ENCODE measurements around the gene MKNK1.

Gene MKNK1

GRCh38 chr1:46630719-46631118 lies 26.7 kb upstream of the MKNK1 start:
- Histone ChIP-seq H3K4me1 (ENCODE audit: low read depth, poor library complexity, severe bottlenecking) (no peaks in the 10 kb centered on the region), H4K20me1 (ENCODE audit: insufficient read depth) (no peaks in the 10 kb centered on the region), H3K4me3 (IDR thresholded peaks at IDR 0.05; ENCODE audit: insufficient read depth, low read depth, low read length) (no peak overlapping the region), H3K36me3 (ENCODE audit: insufficient read depth) (no peaks in the 10 kb centered on the region), H3K9ac (no peak overlapping the region), H3K27ac (no peak overlapping the region), H3K4me2 (no peak overlapping the region), H2AFZ (ENCODE audit: low read depth) (no peak overlapping the region), H3K27me3 (ENCODE audit: insufficient read depth, low read depth) (no peaks in the 10 kb centered on the region), H3K79me2 (ENCODE audit: insufficient read depth, low read depth) (no peaks in the 10 kb centered on the region)
- no peak for TF ChIP-seq CTCF (conservative IDR thresholded peaks at IDR 0.05; ENCODE audit: low read depth, low read length)

GRCh38 chr1:46623743-46624644 lies 19.9 kb upstream of the MKNK1 start:
- H3K79me2 ChIP-seq (ENCODE audit: insufficient read depth, low read depth), result no peaks in the 10 kb centered on the region
- TF ChIP-seq CTCF (conservative IDR thresholded peaks at IDR 0.05; ENCODE audit: low read depth, low read length), result no peak
- H3K4me2 ChIP-seq, result no peak overlapping the region
- no peak overlapping the region for H3K9ac ChIP-seq
- H3K4me3 ChIP-seq (IDR thresholded peaks at IDR 0.05; ENCODE audit: insufficient read depth, low read depth, low read length), result no peak overlapping the region
- no peaks in the 10 kb centered on the region for H3K27me3 ChIP-seq (ENCODE audit: insufficient read depth, low read depth)
- H3K36me3 ChIP-seq (ENCODE audit: insufficient read depth), result no peaks in the 10 kb centered on the region
- H2AFZ ChIP-seq (ENCODE audit: low read depth), result no peak overlapping the region
- no peaks in the 10 kb centered on the region for H3K4me1 ChIP-seq (ENCODE audit: low read depth, poor library complexity, severe bottlenecking)
- no peak overlapping the region for H3K27ac ChIP-seq
- H4K20me1 ChIP-seq (ENCODE audit: insufficient read depth), result no peaks in the 10 kb centered on the region

- H3K9ac ChIP-seq, result no peak overlapping the region
- no peak overlapping the region for H3K4me2 ChIP-seq
- peak; percentile 56; the same call in 1 of the 2 replicates for TF ChIP-seq CTCF (conservative IDR thresholded peaks at IDR 0.05; ENCODE audit: low read depth, low read length)
- no peaks in the 10 kb centered on the region for H3K36me3 ChIP-seq (ENCODE audit: insufficient read depth)
- no peak overlapping the region for H3K4me3 ChIP-seq (IDR thresholded peaks at IDR 0.05; ENCODE audit: insufficient read depth, low read depth, low read length)
- H3K79me2 ChIP-seq (ENCODE audit: insufficient read depth, low read depth), result no peaks in the 10 kb centered on the region
- H4K20me1 ChIP-seq (ENCODE audit: insufficient read depth), result no peaks in the 10 kb centered on the region
- H2AFZ ChIP-seq (ENCODE audit: low read depth), result no peak overlapping the region
- no peaks in the 10 kb centered on the region for H3K27me3 ChIP-seq (ENCODE audit: insufficient read depth, low read depth)
- peaks cover under 1% of the 10 kb centered on the region for H3K4me1 ChIP-seq (ENCODE audit: low read depth, poor library complexity, severe bottlenecking)
- no peak overlapping the region for H3K27ac ChIP-seq
These were observed 18.3 kb upstream of the MKNK1 start for GRCh38 chr1:46622344-46622743.

GRCh38 chr1:46621930-46622329 lies 17.9 kb upstream of the MKNK1 start:
- Histone ChIP-seq H3K4me3 (IDR thresholded peaks at IDR 0.05; ENCODE audit: insufficient read depth, low read depth, low read length) (no peak overlapping the region), H3K9ac (no peak overlapping the region), H3K36me3 (ENCODE audit: insufficient read depth) (no peaks in the 10 kb centered on the region), H2AFZ (ENCODE audit: low read depth) (no peak overlapping the region), H3K27me3 (ENCODE audit: insufficient read depth, low read depth) (no peaks in the 10 kb centered on the region), H3K27ac (no peak overlapping the region), H3K4me1 (ENCODE audit: low read depth, poor library complexity, severe bottlenecking) (peaks cover 5% of the 10 kb centered on the region), H3K4me2 (no peak overlapping the region), H3K79me2 (ENCODE audit: insufficient read depth, low read depth) (no peaks in the 10 kb centered on the region), H4K20me1 (ENCODE audit: insufficient read depth) (no peaks in the 10 kb centered on the region)
- no peak for TF ChIP-seq CTCF (conservative IDR thresholded peaks at IDR 0.05; ENCODE audit: low read depth, low read length)

All from KMS-11 (cell line).